ENCODE measurements around the gene NDRG3. TPM values are rescaled to one million over a fixed set of nuclear protein-coding genes. Genes with fewer than 3 reads are reported as not detected.

NDRG3 gene
- total RNA-seq, 1 donor from 2014 or later: 36.9 TPM

DNA sequence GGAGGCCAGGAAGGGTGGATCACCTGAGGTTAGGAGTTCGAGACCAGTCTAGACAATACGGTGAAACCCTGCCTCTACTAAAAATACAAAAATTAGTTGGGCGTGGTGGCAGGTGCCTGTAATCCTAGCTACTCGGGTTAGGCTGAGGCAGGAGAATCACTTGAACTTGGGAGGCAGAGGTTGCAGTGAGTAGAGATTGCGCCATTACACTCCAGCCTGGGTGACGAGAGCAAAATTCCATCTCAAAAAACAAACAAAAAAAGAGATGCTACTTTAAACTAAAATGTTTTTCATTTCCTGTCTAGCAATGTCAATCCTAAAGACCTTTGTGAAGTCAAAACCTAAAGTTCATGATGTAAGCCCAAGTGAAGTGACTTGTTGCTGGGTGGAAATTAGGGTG lies 14.8 kb upstream of the NDRG3 start:
- Histone ChIP-seq H3K4me1 (no peaks in the 10 kb centered on the region), H3K36me3 (no peaks in the 10 kb centered on the region), H3K4me3 (no peak overlapping the region), H3K27me3 (no peaks in the 10 kb centered on the region), H3K9me3 (no peaks in the 10 kb centered on the region), H3K27ac (no peak overlapping the region)
- DNase-seq (ENCODE audit: low spot score in 2 of 2): no peak
- TF ChIP-seq, protein P1, sequence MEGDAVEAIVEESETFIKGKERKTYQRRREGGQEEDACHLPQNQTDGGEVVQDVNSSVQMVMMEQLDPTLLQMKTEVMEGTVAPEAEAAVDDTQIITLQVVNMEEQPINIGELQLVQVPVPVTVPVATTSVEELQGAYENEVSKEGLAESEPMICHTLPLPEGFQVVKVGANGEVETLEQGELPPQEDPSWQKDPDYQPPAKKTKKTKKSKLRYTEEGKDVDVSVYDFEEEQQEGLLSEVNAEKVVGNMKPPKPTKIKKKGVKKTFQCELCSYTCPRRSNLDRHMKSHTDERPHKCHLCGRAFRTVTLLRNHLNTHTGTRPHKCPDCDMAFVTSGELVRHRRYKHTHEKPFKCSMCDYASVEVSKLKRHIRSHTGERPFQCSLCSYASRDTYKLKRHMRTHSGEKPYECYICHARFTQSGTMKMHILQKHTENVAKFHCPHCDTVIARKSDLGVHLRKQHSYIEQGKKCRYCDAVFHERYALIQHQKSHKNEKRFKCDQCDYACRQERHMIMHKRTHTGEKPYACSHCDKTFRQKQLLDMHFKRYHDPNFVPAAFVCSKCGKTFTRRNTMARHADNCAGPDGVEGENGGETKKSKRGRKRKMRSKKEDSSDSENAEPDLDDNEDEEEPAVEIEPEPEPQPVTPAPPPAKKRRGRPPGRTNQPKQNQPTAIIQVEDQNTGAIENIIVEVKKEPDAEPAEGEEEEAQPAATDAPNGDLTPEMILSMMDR (IDR thresholded peaks at IDR 0.05): no peak
- intact Hi-C loops (cut with DNase I): no loop called here

DNA sequence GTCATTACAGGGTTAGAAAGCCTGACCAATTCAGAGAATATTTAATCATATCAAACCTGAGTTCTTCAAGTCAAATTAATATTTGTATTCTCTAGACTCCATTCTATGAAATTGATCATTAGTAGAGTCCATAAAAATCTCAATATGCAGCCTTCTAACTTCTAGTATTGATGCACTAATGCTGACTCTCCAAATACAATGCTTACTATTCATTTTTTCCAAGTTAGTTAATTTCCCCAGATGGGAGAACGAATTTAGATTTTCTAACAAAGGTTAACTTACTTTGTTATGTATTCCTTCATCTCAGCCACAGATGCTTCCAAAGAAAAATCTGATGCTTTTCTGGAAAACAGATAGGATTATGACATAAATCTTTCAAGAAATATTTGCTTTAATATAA lies 12.4 kb upstream of the NDRG3 start:
- no peak overlapping the region for H3K27ac ChIP-seq
- no peak overlapping the region for H3K4me3 ChIP-seq
- DNase-seq (ENCODE audit: low spot score in 2 of 2): no peak
- H3K9me3 ChIP-seq: no peaks in the 10 kb centered on the region
- H3K27me3 ChIP-seq: no peaks in the 10 kb centered on the region
- TF ChIP-seq, protein P1 (IDR thresholded peaks at IDR 0.05): no peak
- H3K4me1 ChIP-seq: no peaks in the 10 kb centered on the region
- no peaks in the 10 kb centered on the region for H3K36me3 ChIP-seq
- intact Hi-C loops (cut with DNase I): no loop called here

DNA sequence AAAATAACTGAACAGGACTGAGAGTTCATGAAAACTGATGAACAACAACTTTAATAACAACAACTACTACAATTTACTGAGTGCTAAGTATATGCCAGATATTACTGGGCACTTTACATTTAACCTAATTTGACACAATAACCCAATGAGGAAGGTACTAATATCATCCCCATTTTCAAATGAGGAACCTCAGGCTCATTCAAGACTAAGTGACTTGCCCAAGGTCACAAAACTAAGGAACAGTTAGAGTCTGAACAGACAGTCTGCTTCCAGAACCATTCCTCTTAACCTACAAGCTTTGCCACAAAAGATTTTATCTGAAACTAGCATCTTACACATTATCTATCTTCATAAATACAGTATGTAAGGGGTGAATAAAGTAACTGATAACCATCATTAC lies 10.6 kb upstream of the NDRG3 start:
- no peak overlapping the region for H3K4me3 ChIP-seq
- H3K4me1 ChIP-seq: no peaks in the 10 kb centered on the region
- intact Hi-C loops (cut with DNase I): no loop called here
- TF ChIP-seq, protein P1 (IDR thresholded peaks at IDR 0.05): no peak
- H3K27ac ChIP-seq: no peak overlapping the region
- peaks cover 6 to 12% of the 10 kb centered on the region in 2 donors for H3K36me3 ChIP-seq
- no peak for DNase-seq (ENCODE audit: low spot score in 2 of 2)
- no peaks in the 10 kb centered on the region for H3K9me3 ChIP-seq
- H3K27me3 ChIP-seq: no peaks in the 10 kb centered on the region

DNA sequence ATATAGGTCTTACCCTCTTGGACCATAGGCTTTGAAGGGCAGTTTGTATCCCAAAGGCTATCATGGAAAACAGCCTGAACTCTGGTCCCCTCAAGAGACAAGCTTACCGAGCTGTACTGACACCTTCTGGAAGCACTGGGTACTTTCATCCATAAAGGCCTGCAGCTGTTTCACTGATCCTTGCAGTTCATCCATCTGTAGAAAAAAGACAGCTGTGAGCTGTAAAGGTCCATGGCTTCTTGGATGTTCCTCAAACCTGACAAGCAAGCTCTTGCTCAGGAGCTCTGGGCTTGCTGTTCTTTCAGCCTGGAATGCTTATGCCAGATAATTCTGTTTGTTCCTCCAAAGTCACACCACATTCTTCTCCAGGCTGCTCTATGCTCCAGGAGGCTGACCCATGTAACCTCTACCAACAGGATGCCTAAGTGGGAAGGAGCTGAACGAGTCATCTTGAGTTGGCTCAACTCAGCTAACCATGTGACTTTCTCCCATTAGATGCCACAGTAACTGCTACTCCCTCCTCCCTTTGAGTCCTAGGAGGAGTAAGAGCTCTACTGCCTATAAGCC lies 8.8 kb upstream of the NDRG3 start:
- Histone ChIP-seq H3K9me3 (no peaks in the 10 kb centered on the region), H3K27me3 (no peaks in the 10 kb centered on the region), H3K27ac (no peak overlapping the region), H3K36me3 (peaks cover 6 to 12% of the 10 kb centered on the region in 2 donors), H3K4me1 (no peaks in the 10 kb centered on the region), H3K4me3 (no peak overlapping the region)
- intact Hi-C loops (cut with DNase I): loop anchor here (1.0 kb wide), 2 partner anchors 88 to 198 kb away; no protein-coding TSS in a partner anchor
- peak in 1 of 2 donors; percentile 67 for DNase-seq (ENCODE audit: low spot score in 2 of 2)
- TF ChIP-seq, protein P1 (IDR thresholded peaks at IDR 0.05): peak; percentile 81 to 87 (median 84)

DNA sequence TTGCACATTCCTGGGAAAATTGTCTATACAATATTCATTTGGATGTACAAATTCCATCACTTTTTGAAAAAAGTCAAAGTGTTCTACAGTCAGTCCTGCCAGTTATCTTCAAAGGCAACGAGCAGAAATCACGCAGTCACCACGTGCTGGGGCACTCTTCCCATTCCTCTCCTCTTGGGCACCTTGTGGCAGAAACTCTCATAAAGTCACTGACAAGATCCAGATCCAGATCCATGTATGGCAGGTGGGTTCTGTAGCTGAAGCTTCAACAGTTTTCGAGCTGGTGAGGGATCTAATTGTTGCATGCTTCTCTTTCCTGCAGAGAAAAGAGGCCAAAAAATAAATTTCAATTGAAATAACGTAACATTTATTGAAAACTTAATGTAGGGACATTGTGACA lies 6.7 kb upstream of the NDRG3 start:
- H3K4me1 ChIP-seq: no peaks in the 10 kb centered on the region
- H3K27me3 ChIP-seq: no peaks in the 10 kb centered on the region
- TF ChIP-seq, protein P1 (IDR thresholded peaks at IDR 0.05): no peak
- H3K36me3 ChIP-seq: peaks cover 6 to 12% of the 10 kb centered on the region in 2 donors
- no peak overlapping the region for H3K27ac ChIP-seq
- intact Hi-C loops (cut with DNase I): no loop called here
- DNase-seq (ENCODE audit: low spot score in 2 of 2): no peak
- no peak overlapping the region for H3K4me3 ChIP-seq
- no peaks in the 10 kb centered on the region for H3K9me3 ChIP-seq

All from ascending aorta (tissue), 2 donors.